ENCODE results near the gene YAP1.

Gene YAP1

DNA sequence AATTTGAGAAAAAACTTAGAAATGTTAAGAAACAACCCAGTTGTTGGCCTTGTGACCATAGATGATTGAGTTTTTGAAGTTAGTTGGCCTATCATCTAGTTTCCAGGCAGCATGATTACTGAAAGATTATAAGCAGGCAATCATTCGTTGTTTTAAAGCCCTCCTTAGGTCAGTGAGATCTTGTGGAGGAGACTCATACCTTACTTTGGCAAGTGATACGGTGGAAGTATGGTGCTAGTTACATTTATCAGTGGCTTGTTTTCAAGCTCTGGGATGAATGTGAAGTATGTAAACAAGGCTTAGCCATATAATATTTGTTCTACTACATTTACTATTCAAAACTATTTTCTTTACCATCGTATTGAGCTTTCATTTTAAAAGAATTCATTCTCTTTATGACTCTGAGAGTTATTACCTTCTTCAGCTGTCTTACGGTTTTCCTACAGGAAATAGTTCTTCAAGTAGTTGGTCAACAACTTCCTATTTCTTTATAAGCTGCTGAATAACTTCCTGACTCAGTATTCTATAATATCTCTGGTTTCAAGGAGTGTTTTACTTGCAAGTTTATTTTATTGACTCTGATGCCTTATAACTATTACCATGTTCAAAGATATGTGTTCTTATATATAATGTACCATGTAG is 7.3 kb downstream of the YAP1 start:
- DNase-seq = no peak

DNA sequence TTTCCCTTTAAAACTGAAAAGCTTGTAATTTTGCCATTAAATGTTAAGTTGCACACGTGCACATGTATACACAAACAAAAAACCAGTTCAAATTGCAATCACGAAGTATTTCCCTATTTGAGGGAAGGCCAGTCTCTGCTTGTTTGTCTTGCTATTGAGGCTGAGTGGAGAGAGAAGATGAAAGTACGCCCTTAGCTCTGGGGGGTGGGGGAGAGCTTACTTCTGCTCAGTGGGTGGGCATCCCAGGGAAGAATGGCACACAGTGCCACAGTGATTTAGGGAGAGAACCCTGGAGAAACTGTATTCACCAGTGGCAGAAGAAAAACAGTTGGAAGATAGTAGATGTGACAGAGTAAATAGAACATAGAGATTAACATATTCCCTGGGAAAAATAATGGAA is 8.7 kb downstream of the YAP1 start:
- no peak for DNase-seq

DNA sequence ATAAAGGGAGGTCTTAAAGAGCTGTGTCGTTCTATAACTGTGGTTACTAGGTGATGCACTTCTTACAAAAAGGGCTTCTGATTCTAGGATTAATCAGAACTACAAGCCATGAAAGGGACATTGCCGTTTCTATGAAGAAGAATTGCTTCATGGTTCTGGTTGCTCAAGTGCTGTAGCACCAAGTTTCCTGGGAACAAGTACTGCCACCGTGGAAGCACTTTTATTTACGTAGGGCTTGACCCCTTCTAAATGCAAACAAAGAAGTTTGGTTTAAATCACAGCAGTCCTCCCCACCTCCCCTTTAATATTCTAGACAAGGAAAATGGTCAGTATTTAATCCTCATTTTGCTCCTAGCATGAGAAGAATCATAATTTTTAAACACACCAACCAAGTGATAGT is 9.8 kb downstream of the YAP1 start:
- peak; percentile 21 for DNase-seq

DNA sequence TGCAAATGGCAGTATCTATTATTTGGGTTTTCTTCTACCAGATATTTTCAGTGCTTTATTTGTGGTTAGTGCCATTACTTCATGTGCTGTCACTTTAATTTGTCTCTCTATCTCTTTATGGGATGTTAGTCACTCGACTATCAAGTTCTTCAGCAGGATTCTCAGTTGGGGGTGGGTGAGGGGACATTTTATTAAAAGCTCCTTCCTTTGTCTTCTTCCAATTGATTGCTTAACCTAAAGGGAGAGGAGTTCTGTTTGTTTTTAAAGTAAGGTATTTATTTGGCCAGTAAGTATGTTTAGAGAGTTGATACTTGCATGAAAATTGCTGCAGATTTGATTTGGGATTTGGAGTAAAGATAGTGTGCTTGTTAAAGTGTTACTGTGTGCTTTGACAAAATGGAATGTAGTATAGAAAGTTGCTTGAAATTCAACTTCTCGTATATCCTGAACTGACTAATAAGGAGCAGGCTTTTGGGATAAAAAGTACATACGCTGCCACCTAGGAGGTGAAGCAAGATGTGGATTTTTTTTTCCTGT is 10.3 kb downstream of the YAP1 start:
- no peak for DNase-seq

GRCh38 chr11:102121329-102121728 is 11.1 kb downstream of the YAP1 start:
- no peak for DNase-seq

GRCh38 chr11:102134597-102134996 is 24.4 kb downstream of the YAP1 start:
- no peak for DNase-seq

DNA sequence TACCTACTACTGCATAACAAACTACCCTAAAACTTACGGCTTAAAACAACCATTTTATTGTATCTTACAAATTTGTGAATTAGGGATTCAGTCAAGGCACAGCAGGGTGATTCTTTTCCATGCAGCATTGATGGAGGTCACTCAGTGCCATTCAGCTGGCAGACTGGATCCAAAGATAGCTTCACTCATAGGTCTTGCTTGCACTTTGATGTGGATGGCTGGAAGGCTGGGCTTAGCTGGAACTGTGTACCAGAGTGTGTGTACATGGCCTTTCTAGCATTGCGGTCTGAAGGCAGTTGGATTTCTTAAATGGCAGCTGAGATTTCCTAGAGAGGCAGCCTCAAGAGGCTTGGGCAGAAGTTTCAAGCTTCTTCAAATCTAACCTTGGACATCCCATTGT is 25.0 kb downstream of the YAP1 start:
- no peak for DNase-seq

DNA sequence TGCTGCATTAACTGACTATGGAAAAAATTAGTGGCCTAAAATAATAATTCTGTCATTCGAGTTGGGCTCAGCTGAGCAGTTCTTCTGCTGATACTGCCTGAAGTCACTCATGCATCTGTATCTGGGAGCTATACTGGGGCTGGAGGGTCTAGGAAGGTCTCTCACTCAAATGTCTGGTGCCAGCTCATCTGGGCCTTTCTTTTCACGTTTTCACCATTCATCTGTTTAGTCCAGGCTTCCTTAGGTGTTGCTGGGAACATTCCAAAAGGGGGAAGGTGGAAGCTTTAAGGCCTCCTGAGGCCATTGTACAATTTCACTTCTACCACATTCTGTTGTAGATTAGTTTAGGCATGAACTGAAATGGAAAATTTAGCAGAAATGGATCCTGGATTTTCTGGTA is 28.0 kb downstream of the YAP1 start:
- no peak for DNase-seq

DNA sequence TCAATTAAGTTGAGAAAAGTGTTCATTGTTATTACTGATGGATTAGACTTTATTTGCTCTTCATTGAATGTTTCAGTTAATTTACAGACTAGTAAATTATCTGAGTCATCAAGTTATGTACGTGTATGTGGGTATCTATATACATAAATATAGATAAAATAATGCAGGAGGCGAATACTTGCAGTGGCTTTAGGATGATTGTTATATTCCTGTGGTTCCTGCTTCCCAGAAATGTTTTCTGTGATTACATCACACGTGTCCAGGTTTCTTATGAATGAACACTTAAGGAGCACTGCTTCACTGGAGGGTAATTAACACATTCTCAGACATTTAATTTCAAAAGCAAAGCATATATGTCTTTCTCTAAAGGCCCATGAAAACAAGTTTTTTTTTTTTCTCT is 28.4 kb downstream of the YAP1 start:
- DNase-seq = no peak

DNA sequence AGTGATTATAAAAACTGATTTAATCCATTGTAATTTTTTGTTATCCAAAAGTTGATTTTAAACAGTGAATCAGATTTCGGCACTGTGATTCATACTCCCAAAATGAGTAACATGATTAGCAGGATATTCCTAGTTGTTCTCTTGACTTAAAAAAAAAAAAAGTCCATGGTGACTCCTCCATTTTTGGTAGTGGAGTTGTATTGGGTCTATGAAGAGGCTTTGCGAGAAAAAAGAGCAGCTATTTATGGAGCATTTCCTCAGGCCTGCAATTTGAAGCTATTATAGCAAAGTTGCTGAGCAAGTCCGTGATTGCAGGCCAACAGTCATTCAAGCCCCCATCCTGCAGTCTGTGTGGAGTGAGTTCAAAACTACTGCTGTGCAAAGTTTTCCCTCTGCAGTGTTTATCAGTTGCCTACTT is 28.8 kb downstream of the YAP1 start:
- no peak for DNase-seq

- no peak for DNase-seq
Observed at GRCh38 chr11:102142333-102142732, 32.1 kb downstream of the YAP1 start.

DNA sequence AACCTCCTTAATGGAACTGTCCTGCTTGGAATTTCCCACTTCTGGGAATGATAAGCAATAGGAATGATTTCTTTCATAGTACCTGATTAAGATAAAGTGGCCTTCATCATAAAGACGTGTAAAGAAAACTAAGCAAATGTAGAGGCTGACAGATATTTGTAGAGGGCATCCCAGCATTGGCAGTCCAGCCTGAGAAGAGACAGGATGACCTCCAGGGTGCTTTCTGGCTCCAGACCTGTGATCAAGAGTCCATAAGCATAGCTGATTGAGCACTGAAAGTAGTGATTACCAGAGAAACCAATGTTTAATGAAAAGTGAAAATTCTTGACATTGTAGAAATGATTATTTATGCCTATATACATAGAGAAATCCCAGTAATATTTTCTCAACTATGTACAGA is 33.6 kb downstream of the YAP1 start:
- DNase-seq = no peak

GRCh38 chr11:102144357-102145355 is 34.4 kb downstream of the YAP1 start:
- no peak for DNase-seq

DNA sequence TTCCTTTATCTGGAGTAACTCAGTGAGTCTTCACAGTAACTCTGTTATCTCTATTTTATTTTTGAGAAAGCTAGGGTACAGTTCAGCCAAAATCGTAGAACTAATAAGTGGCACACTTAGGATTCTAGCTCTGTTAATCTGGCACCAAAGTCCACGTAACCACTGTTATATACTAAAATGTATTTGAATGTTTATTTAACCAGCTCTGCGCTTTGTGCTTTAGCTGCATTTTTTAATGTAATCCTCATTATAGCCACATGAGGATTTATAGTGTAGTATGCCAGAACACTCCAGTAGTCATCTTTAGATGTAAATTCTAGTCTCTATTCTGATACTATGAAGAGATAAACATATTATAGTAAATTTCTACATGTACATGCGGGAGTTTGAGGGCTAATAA is 36.8 kb downstream of the YAP1 start:
- no peak for DNase-seq

DNA sequence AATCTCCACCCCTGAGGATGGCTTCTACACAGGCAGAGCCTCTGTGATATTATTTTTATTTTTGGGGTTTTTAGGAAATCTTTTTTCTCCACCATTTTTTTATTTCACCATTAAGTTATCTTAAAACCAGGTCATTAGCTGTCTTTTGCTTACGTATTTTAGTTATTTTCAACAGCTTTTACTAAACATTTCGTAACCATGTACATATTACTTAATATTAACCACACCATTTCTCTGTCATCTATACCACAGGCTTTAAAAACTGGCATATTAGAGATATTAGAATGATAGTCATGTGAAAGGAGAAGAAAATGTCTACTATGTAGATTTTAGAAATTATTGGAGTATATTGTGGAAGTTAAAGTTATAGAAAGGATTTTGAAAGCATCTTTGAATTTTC is 37.4 kb downstream of the YAP1 start:
- DNase-seq = no peak

GRCh38 chr11:102148059-102148458 is 37.8 kb downstream of the YAP1 start:
- DNase-seq = no peak

GRCh38 chr11:102151784-102152525 is 41.7 kb downstream of the YAP1 start:
- DNase-seq = no peak

DNA sequence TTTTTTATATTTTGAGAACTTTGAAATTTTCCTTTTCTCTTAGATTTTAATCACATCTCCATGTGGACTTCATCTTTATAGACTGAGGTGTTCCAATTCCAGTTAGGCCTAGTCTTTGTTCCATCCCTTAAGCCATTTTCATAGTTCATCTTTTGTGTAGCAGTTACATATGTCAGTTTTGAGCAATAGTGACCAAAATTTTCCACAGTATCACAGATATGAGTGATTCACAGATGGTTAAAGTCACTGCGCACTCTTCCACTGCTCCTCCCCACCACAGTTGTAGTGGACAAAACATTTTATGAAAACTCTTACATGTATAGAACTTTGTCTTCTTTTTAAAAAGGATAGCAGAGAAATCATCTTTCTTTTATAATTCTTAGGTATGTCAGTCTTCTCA is 42.8 kb downstream of the YAP1 start:
- DNase-seq = no peak

GRCh38 chr11:102154806-102155205 is 44.6 kb downstream of the YAP1 start:
- no peak for DNase-seq

DNA sequence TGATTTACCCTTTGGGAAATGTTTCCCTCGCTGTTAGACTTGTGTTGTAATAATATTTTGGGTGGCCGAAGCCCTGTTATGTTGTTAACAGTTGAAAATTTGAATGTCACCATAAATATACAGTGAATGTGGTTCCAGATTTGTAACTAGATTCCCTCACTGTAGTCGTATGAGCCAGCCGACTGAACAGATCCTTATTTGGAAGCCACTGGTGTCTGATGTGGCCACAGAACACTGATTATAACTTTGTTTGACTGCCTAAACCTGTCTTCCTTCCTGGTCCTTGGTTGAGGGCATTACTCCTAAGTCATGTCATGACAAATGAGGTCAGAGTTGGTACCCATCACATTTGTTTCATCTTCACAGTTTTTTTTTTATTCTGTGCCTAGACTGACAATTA is 45.4 kb downstream of the YAP1 start:
- DNase-seq = no peak

DNA sequence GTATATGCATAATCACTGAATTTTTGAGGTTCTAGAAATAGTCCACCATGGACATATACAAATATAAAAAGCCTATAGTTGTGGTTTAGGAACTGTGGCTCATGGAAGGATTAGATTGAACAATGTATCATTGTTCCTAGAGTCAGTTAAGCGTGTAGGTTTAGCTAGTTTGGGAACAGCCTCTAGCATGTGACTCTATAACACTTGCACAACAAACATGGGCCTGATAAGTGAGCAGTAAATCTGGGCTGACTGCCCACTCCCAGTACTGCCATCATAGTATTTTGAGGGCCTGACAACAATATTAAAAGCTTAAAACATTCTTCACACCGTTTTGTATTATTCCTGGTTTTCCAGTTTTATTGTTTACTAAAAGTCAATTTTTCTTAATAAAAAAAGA is 47.0 kb downstream of the YAP1 start:
- DNase-seq = no peak

DNA sequence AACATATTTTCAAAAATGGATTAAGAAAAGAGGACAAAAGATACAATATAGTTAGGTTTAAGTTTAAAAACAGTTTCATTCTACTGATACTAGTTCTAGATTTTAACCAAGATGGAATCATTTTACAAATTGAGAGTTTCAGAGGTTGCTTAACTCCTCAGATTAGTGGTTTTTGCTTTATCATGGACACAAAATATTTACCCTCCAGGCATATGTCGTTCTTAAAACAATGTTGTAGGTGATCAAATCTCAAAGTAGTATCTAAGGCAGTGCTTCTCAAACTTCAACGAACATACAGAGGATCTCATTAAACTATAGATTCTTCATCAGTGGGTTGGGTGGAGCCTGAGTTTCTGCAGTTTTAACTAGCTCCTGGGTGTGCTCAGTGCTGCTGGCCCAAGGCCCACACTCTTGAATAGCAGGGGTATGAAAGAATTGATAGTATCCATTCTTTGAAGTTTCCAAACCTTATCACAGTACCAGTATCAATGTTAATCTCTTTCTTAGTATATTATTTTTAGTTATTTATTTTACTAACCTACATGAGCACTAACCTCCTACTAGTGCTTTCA is 48.0 kb downstream of the YAP1 start:
- DNase-seq = no peak

DNA sequence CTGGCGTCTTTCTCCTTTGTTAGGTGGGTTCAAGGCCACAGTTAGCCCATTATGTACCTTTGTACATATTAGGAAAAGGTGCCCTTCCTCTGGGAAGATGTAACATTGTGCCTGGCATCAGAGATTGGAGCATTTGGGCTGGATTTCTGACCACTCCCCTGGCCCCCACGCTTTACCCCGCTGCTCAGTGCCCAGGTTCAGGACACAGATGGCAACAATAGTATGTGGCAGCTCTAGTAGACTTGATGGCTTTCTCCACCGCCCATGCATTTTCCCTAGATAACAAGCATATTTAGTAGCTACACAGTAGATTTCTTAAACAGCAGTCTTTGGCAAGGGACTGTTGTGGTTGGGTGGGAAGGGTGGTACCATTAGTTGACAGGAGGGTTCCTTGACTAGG is 53.1 kb downstream of the YAP1 start:
- DNase-seq = no peak

All from NCI-H187 treated with DMSO at 0.1 percent for 48 hours (cell line).